Measurements from ENCODE around the gene GLE1.

The GLE1 gene

GRCh38 chr9:128550226-128550625 is 45.7 kb downstream of the GLE1 start:
- peak; percentile 32 for DNase-seq (ENCODE audit: extremely low spot score)
- CTCF ChIA-PET = interaction anchor here (0.9 to 3.5 kb wide), 6 partner anchors 8 to 188 kb away, joined by 3 to 22 read pairs (median 4); no protein-coding TSS in a partner anchor
- no peak for TF ChIP-seq CTCF (IDR thresholded peaks at IDR 0.05; ENCODE audit: control extremely low read depth, extremely low read depth, low read depth, missing control alignments)
- POLR2A ChIA-PET = no interaction called here

GRCh38 chr9:128550770-128551656 is 46.5 kb downstream of the GLE1 start:
- TF ChIP-seq CTCF (IDR thresholded peaks at IDR 0.05; ENCODE audit: control extremely low read depth, extremely low read depth, low read depth, missing control alignments) = no peak
- ChIA-PET CTCF (interaction anchor here (0.9 to 3.5 kb wide), 7 partner anchors 9 to 259 kb away, joined by 3 to 22 read pairs (median 4); no protein-coding TSS in a partner anchor), POLR2A (no interaction called here)
- DNase-seq (ENCODE audit: extremely low spot score) = no peak

GRCh38 chr9:128551657-128552152 is 47.2 kb downstream of the GLE1 start:
- CTCF ChIA-PET = interaction anchor here (1.0 to 3.5 kb wide), 5 partner anchors 10 to 260 kb away, joined by 3 to 22 read pairs (median 3); no protein-coding TSS in a partner anchor
- TF ChIP-seq CTCF (IDR thresholded peaks at IDR 0.05; ENCODE audit: control extremely low read depth, extremely low read depth, low read depth, missing control alignments) = no peak
- DNase-seq (ENCODE audit: extremely low spot score) = no peak
- POLR2A ChIA-PET = interaction anchor here (1.2 to 1.7 kb wide), 13 partner anchors 8 to 278 kb away, joined by 3 to 14 read pairs (median 6); partner anchors contain the start of gene SPOUT1

- CTCF ChIA-PET = interaction anchor here (0.7 to 3.5 kb wide), 7 partner anchors 13 to 260 kb away, joined by 3 to 22 read pairs (median 3); partner anchors contain the start of gene URM1
- DNase-seq (ENCODE audit: extremely low spot score) = peak; percentile 99
- TF ChIP-seq CTCF (IDR thresholded peaks at IDR 0.05; ENCODE audit: control extremely low read depth, extremely low read depth, low read depth, missing control alignments) = no peak
- POLR2A ChIA-PET = interaction anchor here (0.5 to 1.7 kb wide), 41 partner anchors 8 to 1440 kb away, joined by 3 to 14 read pairs (median 4); partner anchors contain the start of genes ENDOG, GOLGA2, MIGA2 and SH3GLB2
Observed at GRCh38 chr9:128552153-128552743, 47.7 kb downstream of the GLE1 start, which contains the start of gene SPTAN1. Gene SPTAN1 (plus strand): TSS chr9:128552587. CDS start chr9:128566741, 14,154 bp downstream.

- peak; percentile 53 for DNase-seq (ENCODE audit: extremely low spot score)
- ChIA-PET POLR2A (interaction anchor here (0.5 to 1.7 kb wide), 43 partner anchors 9 to 1439 kb away, joined by 3 to 14 read pairs (median 4); partner anchors contain the start of genes ENDOG, GOLGA2, MIGA2 and SH3GLB2), CTCF (interaction anchor here (0.7 to 1.8 kb wide), 6 partner anchors 10 to 261 kb away, joined by 3 read pairs; partner anchors contain the start of gene URM1)
- no peak for TF ChIP-seq CTCF (IDR thresholded peaks at IDR 0.05; ENCODE audit: control extremely low read depth, extremely low read depth, low read depth, missing control alignments)
Observed at GRCh38 chr9:128552744-128553440, 48.4 kb downstream of the GLE1 start.
